DND-41 (cell line): ENCODE results near the gene LCOR.

Experiments
- ATAC-seq: fragments of 200-7000 bp; cut with Tn5 transposase; 3 replicates; pipeline ENCODE4 v1.9.1; 2021; ENCODE audit warnings: low read depth; ENCODE audit not compliant: insufficient read depth
- DNase-seq: peaks from one replicate; pipeline ENCODE4 v3.0.0-alpha.2; 2020
- H2AFZ ChIP-seq: 2 replicates; pipeline ENCODE4 v1.6.0; 2012; ENCODE audit warnings: low read depth, low read length
- H3K27ac ChIP-seq: 2 replicates; pipeline ENCODE4 v1.5.1; 2012; ENCODE audit warnings: low read length, inconsistent platforms
- H3K27me3 ChIP-seq: fragments of 200-600 bp; sonication (generic); 2 replicates; pipeline ENCODE4 v1.6.0; 2012; ENCODE audit warnings: low read length, mild to moderate bottlenecking, inconsistent platforms; ENCODE audit not compliant: insufficient read depth, poor library complexity
- H3K36me3 ChIP-seq: 2 replicates; pipeline ENCODE4 v1.5.1; 2012; ENCODE audit warnings: low read length, inconsistent platforms; ENCODE audit not compliant: insufficient read depth
- H3K4me1 ChIP-seq: 2 replicates; pipeline ENCODE4 v1.5.1; 2012; ENCODE audit warnings: mild to moderate bottlenecking, low read length; ENCODE audit not compliant: insufficient read depth
- H3K4me2 ChIP-seq: 2 replicates; pipeline ENCODE4 v1.6.0; 2012; ENCODE audit warnings: mild to moderate bottlenecking, moderate library complexity, low read length, inconsistent platforms; ENCODE audit not compliant: insufficient read depth
- H3K4me3 ChIP-seq, 2 experiments: fragments of 200-600 bp in 1 of 2; shearing (Covaris generic) in 1 of 2; 2 replicates each; pipeline ENCODE4 v1.5.1; 2012 to 2016; ENCODE audit warnings: inconsistent platforms in 2 of 2, low read length in 2 of 2, mild to moderate bottlenecking in 2 of 2, low read depth in 1 of 2, moderate library complexity in 1 of 2
- H3K79me2 ChIP-seq: 2 replicates; pipeline ENCODE4 v1.6.0; 2012; ENCODE audit warnings: low read length, inconsistent platforms; ENCODE audit not compliant: insufficient read depth
- H3K9ac ChIP-seq: 2 replicates; pipeline ENCODE4 v1.6.0; 2012; ENCODE audit warnings: low read depth, mild to moderate bottlenecking, inconsistent platforms, low read length, moderate library complexity
- H3K9me3 ChIP-seq: 2 replicates; pipeline ENCODE4 v1.5.1; 2012; ENCODE audit warnings: low read length, moderate library complexity, mild to moderate bottlenecking, inconsistent platforms; ENCODE audit not compliant: insufficient read depth, severe bottlenecking
- H4K20me1 ChIP-seq: 2 replicates; pipeline ENCODE4 v1.6.0; 2012; ENCODE audit warnings: low read length; ENCODE audit not compliant: insufficient read depth
- CTCF ChIP-seq: IDR thresholded peaks from 2 replicates; pipeline ENCODE4 v1.5.1; 2012; ENCODE audit warnings: borderline replicate concordance, low read length, moderate library complexity, mild to moderate bottlenecking; ENCODE audit not compliant: poor library complexity, severe bottlenecking; ENCODE audit errors: extremely low read depth
- EZH2 ChIP-seq: IDR thresholded peaks from 3 replicates; pipeline ENCODE4 v1.6.1; 2012; ENCODE audit warnings: borderline replicate concordance, low read depth, mild to moderate bottlenecking, moderate library complexity, low read length, inconsistent platforms; ENCODE audit not compliant: severe bottlenecking

Gene LCOR

DNA sequence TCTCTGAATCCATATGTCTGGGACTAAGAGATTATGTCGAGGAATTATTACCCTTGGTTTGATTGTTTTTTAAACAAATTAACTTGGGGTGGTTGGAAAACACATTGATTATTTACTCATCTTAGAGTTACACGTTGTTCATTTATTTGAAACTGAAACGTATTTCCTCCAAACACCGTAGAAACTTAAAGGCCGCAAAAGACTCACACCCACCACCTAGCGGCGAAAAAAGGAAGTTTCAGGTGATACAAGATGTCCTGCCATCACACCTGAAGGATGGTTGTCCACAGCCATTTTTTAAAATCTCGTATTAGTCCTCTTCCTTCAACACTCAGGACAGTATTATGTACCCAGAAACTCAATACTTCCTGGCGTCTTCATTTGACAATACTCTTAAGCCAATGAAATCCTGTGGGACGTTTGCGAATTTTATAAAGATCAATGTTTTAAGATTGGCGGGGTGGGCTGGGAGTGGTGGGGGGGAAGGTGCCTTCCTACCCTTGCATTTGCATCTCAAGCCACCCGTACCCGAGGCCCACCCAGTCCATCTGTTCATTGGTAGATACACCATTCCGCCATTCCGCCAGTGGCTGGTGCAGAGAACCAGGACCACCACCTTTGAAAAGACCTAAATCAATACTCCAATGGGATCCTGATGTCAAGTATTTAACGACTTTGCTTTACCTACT, 1.4 kb upstream of the LCOR start:
- Histone ChIP-seq H3K4me1 (peaks cover 32% of the 10 kb centered on the region), H3K4me3 (peak overlapping the region in 1 of 2 experiments; percentile 73; a peak in 1 of 4 replicates), H3K79me2 (peaks cover 32% of the 10 kb centered on the region), H3K27ac (no peak overlapping the region), H3K9ac (0 out of 2 replicates have a peak overlapping the region, but pooled peaks have one; percentile 83), H3K9me3 (no peaks in the 10 kb centered on the region), H2AFZ (no peak overlapping the region), H4K20me1 (peaks cover 14% of the 10 kb centered on the region), H3K36me3 (no peaks in the 10 kb centered on the region; the same call in 1 of the 2 replicates), H3K27me3 (no peaks in the 10 kb centered on the region), H3K4me2 (peak overlapping the region; percentile 72)
- TF ChIP-seq CTCF (peak; percentile 64), EZH2 (no peak)
- peak; percentile 48 for DNase-seq
- no peak for ATAC-seq

GRCh38 chr10:96831200-96831866, 765 bp upstream of the LCOR start:
- Histone ChIP-seq H3K9me3 (no peaks in the 10 kb centered on the region), H3K4me2 (peak overlapping the region; percentile 72), H3K9ac (peak overlapping the region; percentile 83), H3K4me1 (peaks cover 39% of the 10 kb centered on the region), H4K20me1 (peaks cover 21% of the 10 kb centered on the region), H3K79me2 (peaks cover 39% of the 10 kb centered on the region), H3K36me3 (peaks cover 2% of the 10 kb centered on the region), H3K4me3 (peak overlapping the region; percentile 66 to 73), H3K27me3 (no peaks in the 10 kb centered on the region), H2AFZ (peak overlapping the region; percentile 93), H3K27ac (peak overlapping the region; percentile 86)
- no peak for ATAC-seq
- no peak for TF ChIP-seq CTCF
- TF ChIP-seq EZH2 = no peak
- no peak for DNase-seq

DNA sequence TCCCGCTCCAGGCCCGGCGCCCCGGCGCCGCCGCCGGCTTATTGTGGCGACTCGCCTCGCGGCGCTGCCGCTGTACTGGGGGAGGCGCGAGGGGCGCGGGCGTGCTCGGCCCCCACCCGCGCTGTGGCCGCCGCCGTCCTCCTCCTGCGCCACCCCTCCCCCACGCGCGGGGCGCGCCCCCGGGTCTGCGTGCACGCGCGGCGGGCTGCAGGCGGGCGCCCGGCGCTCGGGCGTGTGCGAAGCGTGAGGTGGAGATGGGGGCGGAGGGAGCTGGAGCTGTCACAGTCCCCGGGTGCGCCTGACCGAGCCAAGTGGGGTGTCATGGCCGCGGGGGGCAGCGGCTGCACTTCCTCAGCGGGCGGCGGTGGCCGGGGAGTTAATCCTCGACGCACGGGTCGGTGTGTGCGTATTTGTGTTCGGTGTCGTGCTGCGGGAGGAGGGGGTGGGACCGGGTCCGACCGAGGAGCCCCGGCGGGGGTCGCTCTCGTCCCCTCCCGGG, 672 bp downstream of the LCOR start:
- H3K36me3 ChIP-seq = peaks cover 10% of the 10 kb centered on the region
- H3K27ac ChIP-seq = peak overlapping the region; percentile 52
- H2AFZ ChIP-seq = peak overlapping the region; percentile 67

More for the DNA sequence above, 672 bp downstream of the LCOR start:
- Histone ChIP-seq H3K79me2 (peaks cover 53% of the 10 kb centered on the region), H3K4me2 (peak overlapping the region; percentile 97), H3K9me3 (no peaks in the 10 kb centered on the region), H3K27me3 (no peaks in the 10 kb centered on the region), H3K4me1 (peaks cover 42% of the 10 kb centered on the region), H3K9ac (peak overlapping the region; percentile 83), H4K20me1 (peaks cover 32% of the 10 kb centered on the region), H3K4me3 (peak overlapping the region; percentile 71 to 73; a peak in 3 of 4 replicates)
- DNase-seq = peak; percentile 84
- ATAC-seq = peak; percentile 71
- no peak for TF ChIP-seq CTCF
- TF ChIP-seq EZH2 = no peak
